GM23338 (cell line): ENCODE measurements around the gene HBS1L. TPM values are rescaled to one million over a fixed set of nuclear protein-coding genes. Genes with fewer than 3 reads are reported as not detected.

Experiments used
- ATAC-seq: fragments of 200-7000 bp; cut with Tn5 transposase; 3 replicates; pipeline ENCODE4 v1.9.1; 2020
- DNase-seq: peaks from one replicate; pipeline ENCODE4 v3.0.0-alpha.2; 2015; ENCODE audit warnings: low spot score
- H2AFZ ChIP-seq: fragments of 200-600 bp; sonication (generic); 2 replicates; pipeline ENCODE4 v1.8.0; 2016; ENCODE audit warnings: antibody characterized with exemption, mild to moderate bottlenecking, moderate library complexity
- H3F3A ChIP-seq: fragments of 200-600 bp; sonication (generic); replicated peaks from 2 replicates; pipeline ENCODE4 v1.8.0; 2017; ENCODE audit warnings: antibody characterized with exemption, mixed run types, low read depth
- H3K27ac ChIP-seq: fragments of 200-600 bp; sonication (generic); 2 replicates; pipeline ENCODE4 v1.6.1; 2016; ENCODE audit warnings: low read depth
- H3K27me3 ChIP-seq: fragments of 200-600 bp; sonication (generic); 2 replicates; pipeline ENCODE4 v1.8.0; 2016; ENCODE audit warnings: mild to moderate bottlenecking, mixed run types, moderate library complexity; ENCODE audit not compliant: insufficient read depth
- H3K36me3 ChIP-seq: fragments of 200-600 bp; sonication (generic); 2 replicates; pipeline ENCODE4 v1.8.0; 2016; ENCODE audit warnings: mild to moderate bottlenecking; ENCODE audit not compliant: insufficient read depth
- H3K4me1 ChIP-seq: fragments of 200-600 bp; sonication (generic); 2 replicates; pipeline ENCODE4 v1.8.0; 2016; ENCODE audit warnings: mild to moderate bottlenecking, moderate library complexity; ENCODE audit not compliant: insufficient read depth
- H3K4me2 ChIP-seq: fragments of 200-600 bp; sonication (generic); 2 replicates; pipeline ENCODE4 v1.7.1; 2017; ENCODE audit warnings: mixed run types
- H3K4me3 ChIP-seq: fragments of 200-600 bp; sonication (generic); 2 replicates; pipeline ENCODE4 v1.6.1; 2016; ENCODE audit warnings: mixed run types
- H3K79me2 ChIP-seq: fragments of 200-600 bp; sonication (generic); replicated peaks from 2 replicates; pipeline ENCODE4 v1.8.0; 2017; ENCODE audit warnings: mild to moderate bottlenecking; ENCODE audit not compliant: insufficient read depth
- H3K9me2 ChIP-seq: fragments of 200-600 bp; sonication (generic); 2 replicates; pipeline ENCODE4 v1.8.0; 2017; ENCODE audit not compliant: insufficient read depth
- H4K20me1 ChIP-seq: fragments of 200-600 bp; sonication (generic); replicated peaks from 2 replicates; pipeline ENCODE4 v1.8.0; 2017; ENCODE audit warnings: mild to moderate bottlenecking; ENCODE audit not compliant: insufficient read depth
- H3K27ac Mint-ChIP-seq: 2 replicates; pipeline ENCODE4 v1.8.0; 2020; ENCODE audit warnings: inconsistent platforms, mild to moderate bottlenecking, moderate library complexity, mixed read lengths
- H3K27me3 Mint-ChIP-seq: 3 replicates; pipeline ENCODE4 v1.8.0; 2022; ENCODE audit warnings: low read depth, mild to moderate bottlenecking, moderate library complexity, mixed read lengths, inconsistent platforms; ENCODE audit not compliant: insufficient read depth, poor library complexity
- H3K36me3 Mint-ChIP-seq: 3 replicates; pipeline ENCODE4 v1.8.0; 2021; ENCODE audit warnings: low read depth, mild to moderate bottlenecking, inconsistent platforms, moderate library complexity, mixed read lengths
- H3K4me1 Mint-ChIP-seq: 3 replicates; pipeline ENCODE4 v1.8.0; 2020; ENCODE audit warnings: mild to moderate bottlenecking, inconsistent platforms, mixed read lengths
- H3K4me3 Mint-ChIP-seq: 3 replicates; pipeline ENCODE4 v1.8.0; 2021; ENCODE audit warnings: moderate library complexity, mild to moderate bottlenecking, inconsistent platforms, mixed read lengths
- H3K9me3 Mint-ChIP-seq: 3 replicates; pipeline ENCODE4 v1.8.0; 2020; ENCODE audit warnings: moderate library complexity, mild to moderate bottlenecking, inconsistent platforms, mixed read lengths
- CREB1 ChIP-seq: fragments of 250-450 bp; sonication (Bioruptor Pico); IDR thresholded peaks from 2 replicates; pipeline ENCODE4 v1.5.0; 2020; ENCODE audit warnings: low read depth, mild to moderate bottlenecking, moderate library complexity
- EZH2 ChIP-seq: fragments of 200-600 bp; sonication (generic); IDR thresholded peaks from one replicate; pipeline ENCODE4 v1.8.0; 2017; ENCODE audit warnings: antibody characterized with exemption, mild to moderate bottlenecking, low read depth; ENCODE audit not compliant: unreplicated experiment
- EZH2phosphoT487 ChIP-seq: fragments of 200-600 bp; sonication (generic); IDR thresholded peaks from one replicate; pipeline ENCODE4 v1.8.1; 2018; ENCODE audit warnings: antibody characterized with exemption; ENCODE audit not compliant: unreplicated experiment
- JUNB ChIP-seq: IDR thresholded peaks from one replicate; pipeline ENCODE4 v1.6.1; 2016; ENCODE audit warnings: antibody characterized with exemption; ENCODE audit not compliant: unreplicated experiment
- NANOG ChIP-seq: IDR thresholded peaks from 2 replicates; pipeline ENCODE4 v1.6.1; 2016; ENCODE audit warnings: antibody characterized with exemption, borderline replicate concordance
- POLR2AphosphoS5 ChIP-seq: IDR thresholded peaks from 2 replicates; pipeline ENCODE4 v1.6.1; 2016; ENCODE audit warnings: antibody characterized with exemption, low read depth
- ZNF114 ChIP-seq: fragments of 250-450 bp; sonication (Bioruptor Pico); IDR thresholded peaks from 2 replicates; pipeline ENCODE4 v1.5.0; 2020; ENCODE audit warnings: mild to moderate bottlenecking, moderate library complexity
- ZNF331 ChIP-seq: fragments of 250-450 bp; sonication (Bioruptor Pico); IDR thresholded peaks from 2 replicates; pipeline ENCODE4 v1.5.0; 2020; ENCODE audit warnings: low read depth, mild to moderate bottlenecking, moderate library complexity
- long read RNA-seq: library from polyadenylated mRNA; unstranded; transcript quantifications from one replicate; pipeline ENCODE4 v2.0.0, GENCODE V29; 2020; ENCODE audit not compliant: unreplicated experiment
- polyA plus RNA-seq: library from polyadenylated mRNA; unstranded; fragments of >200 nt; fragmentation: Nextera tagmentation; extraction: Ambion mirVana; gene quantifications from 2 replicates; pipeline ENCODE4 v1.2.1, GENCODE V29; 2016
- total RNA-seq: library from RNA; depleted of rRNA; stranded (reverse); fragments of >200 nt; shearing (Covaris generic); gene quantifications from 2 replicates; pipeline ENCODE4 v1.2.3, GENCODE V29; 2014; rRNA removed
- TF ChIP-seq, protein P1 (sequence below), 2 experiments: fragments of 200-600 bp in 1 of 2; sonication (generic) in 1 of 2; conservative IDR thresholded peaks; 2 replicates each; pipeline versions ENCODE4 v1.5.1 to v1.6.1; 2016 to 2017; ENCODE audit warnings: antibody characterized with exemption in 2 of 2, low read depth in 2 of 2, mild to moderate bottlenecking in 2 of 2, moderate library complexity in 1 of 2
- TF ChIP-seq, protein P2 (sequence below): IDR thresholded peaks from 2 replicates; pipeline ENCODE4 v1.6.1; 2016; ENCODE audit warnings: antibody characterized with exemption

Gene HBS1L
- 87.5 and 94.1 TPM in 2 replicates for total RNA-seq
- polyA plus RNA-seq, result 53.5 and 59.9 TPM in 2 replicates
- long read RNA-seq, full-length matches to known transcripts, result 46 of 58 reads
- long read RNA-seq, partial matches to known transcripts, result 7 of 58 reads
- long read RNA-seq, other reads (novel, unspliced or antisense), result 5 of 58 reads

DNA sequence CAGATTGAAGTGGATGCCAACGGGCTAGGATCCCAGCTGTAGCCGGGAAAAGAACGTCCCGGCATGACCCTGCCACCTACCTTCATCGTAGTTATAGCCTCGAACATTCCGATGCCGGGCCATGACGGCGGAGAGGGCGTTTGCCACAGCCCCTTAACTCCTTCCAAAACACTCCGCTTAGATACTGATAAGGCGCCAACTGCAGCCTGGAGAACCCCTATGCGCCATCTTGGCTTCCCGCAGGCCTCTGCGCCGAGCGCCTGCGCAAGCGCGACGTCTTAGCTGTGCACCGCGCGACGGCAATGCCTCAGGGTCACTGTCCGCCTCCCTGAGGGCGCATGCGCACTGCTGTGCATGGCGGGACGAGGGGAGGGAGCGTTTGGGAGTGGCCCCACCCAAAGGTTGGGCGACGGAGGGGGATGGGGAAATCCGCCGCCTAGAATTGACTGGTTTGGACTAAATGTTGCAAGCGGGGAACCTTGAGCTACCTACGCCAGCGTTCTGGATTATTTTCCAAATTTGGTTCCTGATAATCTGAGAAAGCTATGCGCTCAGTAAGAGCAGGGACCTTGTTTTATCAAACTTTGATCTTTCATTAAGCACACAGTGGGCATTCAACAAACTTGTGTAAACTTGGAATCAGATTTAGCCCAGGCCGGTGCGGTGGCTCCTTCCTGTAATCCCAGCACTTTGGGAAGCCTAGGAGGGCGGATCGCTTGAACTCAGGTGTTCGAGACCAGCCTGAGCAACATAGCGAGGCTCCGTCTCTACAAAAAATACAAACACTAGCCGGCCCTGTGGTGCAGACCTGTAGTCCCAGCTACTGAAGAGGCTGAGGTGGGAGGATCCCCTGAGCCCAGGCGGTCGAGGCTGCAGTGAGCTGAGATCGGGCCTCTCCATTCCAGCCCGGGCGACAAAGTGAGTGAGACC is at the start of gene HBS1L:
HBS1L (minus strand) TSS at position 254 of the 930 bp plus-strand sequence; CDS start at position 123, 131 bp downstream.
- H3K27me3 ChIP-seq, result no peaks in the 10 kb centered on the region
- Mint-ChIP-seq H3K4me3 (peak within 1 kb of the TSS; percentile 99), H3K27ac (peak within 1 kb of the TSS; percentile 99), H3K27me3 (peaks cover 11% of the 10 kb centered on the region), H3K4me1 (peaks cover 6% of the 10 kb centered on the region; the same call in 2 of the 3 replicates), H3K36me3 (no peaks in the 10 kb centered on the region; the same call in 2 of the 3 replicates), H3K9me3 (no peaks in the 10 kb centered on the region)
- H2AFZ ChIP-seq, result peak within 1 kb of the TSS; percentile 88; the same call in 1 of the 2 replicates
- H3K4me3 ChIP-seq, result peak within 1 kb of the TSS; percentile 78
- peaks cover 12% of the 10 kb centered on the region; the same call in 1 of the 2 replicates for H4K20me1 ChIP-seq
- DNase-seq, result peak; percentile 98
- no peaks in the 10 kb centered on the region for H3K36me3 ChIP-seq
- peak within 1 kb of the TSS; percentile 93 for H3K27ac ChIP-seq
- peaks cover 11% of the 10 kb centered on the region; the same call in 1 of the 2 replicates for H3K4me1 ChIP-seq
- H3F3A ChIP-seq, result no peaks in the 10 kb centered on the region
- peak; percentile 97 for ATAC-seq
- H3K79me2 ChIP-seq, result peaks cover 47% of the 10 kb centered on the region
- peak within 1 kb of the TSS; percentile 81 for H3K4me2 ChIP-seq
- H3K9me2 ChIP-seq, result no peaks in the 10 kb centered on the region
- TF ChIP-seq ZNF114 (CRISPR knock-in tag), result no peak
- TF ChIP-seq ZNF331 (CRISPR knock-in tag), result no peak
- peak; percentile 89 for TF ChIP-seq CREB1
- TF ChIP-seq EZH2phosphoT487, result no peak
- TF ChIP-seq, protein P1, sequence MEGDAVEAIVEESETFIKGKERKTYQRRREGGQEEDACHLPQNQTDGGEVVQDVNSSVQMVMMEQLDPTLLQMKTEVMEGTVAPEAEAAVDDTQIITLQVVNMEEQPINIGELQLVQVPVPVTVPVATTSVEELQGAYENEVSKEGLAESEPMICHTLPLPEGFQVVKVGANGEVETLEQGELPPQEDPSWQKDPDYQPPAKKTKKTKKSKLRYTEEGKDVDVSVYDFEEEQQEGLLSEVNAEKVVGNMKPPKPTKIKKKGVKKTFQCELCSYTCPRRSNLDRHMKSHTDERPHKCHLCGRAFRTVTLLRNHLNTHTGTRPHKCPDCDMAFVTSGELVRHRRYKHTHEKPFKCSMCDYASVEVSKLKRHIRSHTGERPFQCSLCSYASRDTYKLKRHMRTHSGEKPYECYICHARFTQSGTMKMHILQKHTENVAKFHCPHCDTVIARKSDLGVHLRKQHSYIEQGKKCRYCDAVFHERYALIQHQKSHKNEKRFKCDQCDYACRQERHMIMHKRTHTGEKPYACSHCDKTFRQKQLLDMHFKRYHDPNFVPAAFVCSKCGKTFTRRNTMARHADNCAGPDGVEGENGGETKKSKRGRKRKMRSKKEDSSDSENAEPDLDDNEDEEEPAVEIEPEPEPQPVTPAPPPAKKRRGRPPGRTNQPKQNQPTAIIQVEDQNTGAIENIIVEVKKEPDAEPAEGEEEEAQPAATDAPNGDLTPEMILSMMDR (conservative IDR thresholded peaks at IDR 0.05; ENCODE audit: low read depth in 2 of 2), result no peak
- no peak for TF ChIP-seq EZH2
- TF ChIP-seq, protein P2, sequence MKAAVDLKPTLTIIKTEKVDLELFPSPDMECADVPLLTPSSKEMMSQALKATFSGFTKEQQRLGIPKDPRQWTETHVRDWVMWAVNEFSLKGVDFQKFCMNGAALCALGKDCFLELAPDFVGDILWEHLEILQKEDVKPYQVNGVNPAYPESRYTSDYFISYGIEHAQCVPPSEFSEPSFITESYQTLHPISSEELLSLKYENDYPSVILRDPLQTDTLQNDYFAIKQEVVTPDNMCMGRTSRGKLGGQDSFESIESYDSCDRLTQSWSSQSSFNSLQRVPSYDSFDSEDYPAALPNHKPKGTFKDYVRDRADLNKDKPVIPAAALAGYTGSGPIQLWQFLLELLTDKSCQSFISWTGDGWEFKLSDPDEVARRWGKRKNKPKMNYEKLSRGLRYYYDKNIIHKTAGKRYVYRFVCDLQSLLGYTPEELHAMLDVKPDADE, result 0 out of 2 replicates have a peak, but pooled peaks have one; percentile 66
- TF ChIP-seq POLR2AphosphoS5, result peak; percentile 95
- TF ChIP-seq NANOG, result no peak

DNA sequence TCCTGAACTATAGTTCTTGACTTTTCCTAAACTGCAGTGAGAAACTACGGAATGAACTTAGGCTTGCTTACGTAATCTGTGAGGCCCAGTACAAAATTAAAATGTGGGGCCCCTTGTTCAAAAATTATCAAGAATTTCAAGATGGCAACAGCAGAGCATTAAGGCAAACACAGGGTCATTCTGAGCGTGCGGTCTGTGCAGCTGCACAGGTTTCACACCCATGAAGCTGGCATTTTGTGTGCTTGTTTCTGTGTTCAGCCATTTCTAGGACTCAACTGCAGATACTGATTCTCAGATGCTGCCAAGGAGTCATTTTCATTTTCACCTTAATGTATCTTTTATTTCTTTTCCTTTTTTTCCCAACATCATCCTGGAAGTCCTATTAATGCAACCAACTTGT is 49.6 kb upstream of the HBS1L start:
- H3K27me3 Mint-ChIP-seq, result peaks cover 6% of the 10 kb centered on the region
- H3K36me3 Mint-ChIP-seq, result no peaks in the 10 kb centered on the region
- Histone ChIP-seq H3K9me2 (no peaks in the 10 kb centered on the region), H3K27ac (no peak overlapping the region), H3K4me1 (no peaks in the 10 kb centered on the region), H3F3A (no peaks in the 10 kb centered on the region), H2AFZ (no peak overlapping the region), H3K36me3 (no peaks in the 10 kb centered on the region), H3K27me3 (no peaks in the 10 kb centered on the region), H3K79me2 (no peaks in the 10 kb centered on the region), H3K4me2 (no peak overlapping the region), H3K4me3 (no peak overlapping the region), H4K20me1 (no peaks in the 10 kb centered on the region)
- DNase-seq, result no peak
- H3K27ac Mint-ChIP-seq, result no peak overlapping the region
- no peak for ATAC-seq
- no peaks in the 10 kb centered on the region for H3K9me3 Mint-ChIP-seq
- no peak overlapping the region for H3K4me3 Mint-ChIP-seq
- no peaks in the 10 kb centered on the region for H3K4me1 Mint-ChIP-seq
- TF ChIP-seq, protein P2, result no peak
- TF ChIP-seq JUNB, result no peak
